RKO (cell line): ENCODE measurements around the gene HOTAIR.
A peak's percentile ranks its signal among the peaks of the same experiment; 100 is the strongest.

ENCODE experiments used
- DNase-seq: peaks from one replicate; pipeline ENCODE4 v3.0.0-alpha.2; 2016; ENCODE audit warnings: low spot score

HOTAIR gene

GRCh38 chr12:54000116-54001114 lies 25.7 kb upstream of the HOTAIR start, which contains the start of gene HOXC9:
Gene HOXC9 (plus strand): TSS chr12:54000161. CDS start chr12:54000189, 28 bp downstream.
- DNase-seq: no peak

GRCh38 chr12:53999559-54000115 lies 24.9 kb upstream of the HOTAIR start:
- no peak for DNase-seq

DNA sequence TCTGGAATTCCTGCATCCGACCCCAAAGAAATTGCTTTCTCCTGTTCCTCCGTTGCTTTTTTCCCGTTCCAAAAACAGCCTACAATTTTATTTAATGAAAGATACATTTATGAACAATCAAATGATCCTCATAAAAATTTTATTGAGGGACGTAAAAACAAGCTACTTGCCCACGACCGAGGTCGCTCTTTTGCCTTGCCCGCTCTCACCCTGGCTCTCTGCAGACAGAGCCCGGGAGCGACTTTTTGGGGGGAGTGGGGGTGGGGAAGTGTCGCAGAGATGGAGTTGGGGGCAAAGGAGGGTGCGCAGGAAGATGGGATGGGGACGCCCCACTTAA lies 24.1 kb upstream of the HOTAIR start:
- no peak for DNase-seq

GRCh38 chr12:53998110-53998899 lies 23.6 kb upstream of the HOTAIR start:
- no peak for DNase-seq

GRCh38 chr12:53997204-53998109 lies 22.7 kb upstream of the HOTAIR start:
- no peak for DNase-seq

DNA sequence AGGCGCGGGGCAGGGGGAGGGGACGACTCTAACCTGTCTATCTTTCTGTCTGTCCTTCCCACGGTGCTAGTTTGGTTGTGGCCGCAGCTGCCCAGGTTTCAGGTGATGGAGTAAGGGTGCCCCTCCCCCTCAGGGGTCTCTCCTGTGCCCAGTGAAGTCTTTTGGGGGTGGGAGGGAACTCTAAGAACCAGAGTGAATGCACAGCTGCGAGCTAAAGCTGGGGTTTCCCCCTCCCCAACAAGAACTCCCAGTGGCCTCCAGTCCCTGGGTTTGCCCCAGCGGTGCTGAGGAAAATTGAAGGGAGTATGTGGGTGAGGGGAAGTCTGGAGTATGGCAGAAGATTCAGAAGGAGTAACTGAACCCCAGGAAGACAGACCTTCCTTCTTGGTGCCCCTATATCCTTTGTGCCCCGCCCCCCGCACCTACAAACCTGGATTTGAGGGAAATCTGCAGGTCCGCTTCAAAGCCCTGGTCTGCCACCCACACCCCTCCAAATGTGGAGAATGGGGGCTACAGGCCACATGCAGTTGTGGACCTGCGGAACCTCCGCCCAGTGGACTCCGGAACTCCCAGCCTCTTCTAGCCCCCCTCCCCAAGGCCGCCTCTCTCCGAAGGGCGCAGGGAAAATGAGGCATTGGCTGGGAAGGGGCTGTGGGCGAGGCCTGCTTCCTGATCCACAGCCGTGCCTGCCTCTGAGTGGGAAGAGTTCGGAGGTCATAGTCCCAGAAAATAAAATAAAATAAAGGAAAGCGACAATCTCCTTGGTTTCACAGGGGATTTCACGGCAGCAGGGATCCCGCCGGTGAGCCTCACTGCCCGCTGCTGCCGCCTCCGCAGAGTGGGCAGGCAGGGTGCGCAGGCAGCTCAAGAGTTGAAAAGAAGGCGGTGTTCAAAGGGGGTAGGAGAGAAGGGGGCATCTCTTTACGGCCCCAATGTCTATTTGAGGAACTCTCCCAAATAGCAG lies 21.8 kb upstream of the HOTAIR start:
- DNase-seq: peak; percentile 49

DNA sequence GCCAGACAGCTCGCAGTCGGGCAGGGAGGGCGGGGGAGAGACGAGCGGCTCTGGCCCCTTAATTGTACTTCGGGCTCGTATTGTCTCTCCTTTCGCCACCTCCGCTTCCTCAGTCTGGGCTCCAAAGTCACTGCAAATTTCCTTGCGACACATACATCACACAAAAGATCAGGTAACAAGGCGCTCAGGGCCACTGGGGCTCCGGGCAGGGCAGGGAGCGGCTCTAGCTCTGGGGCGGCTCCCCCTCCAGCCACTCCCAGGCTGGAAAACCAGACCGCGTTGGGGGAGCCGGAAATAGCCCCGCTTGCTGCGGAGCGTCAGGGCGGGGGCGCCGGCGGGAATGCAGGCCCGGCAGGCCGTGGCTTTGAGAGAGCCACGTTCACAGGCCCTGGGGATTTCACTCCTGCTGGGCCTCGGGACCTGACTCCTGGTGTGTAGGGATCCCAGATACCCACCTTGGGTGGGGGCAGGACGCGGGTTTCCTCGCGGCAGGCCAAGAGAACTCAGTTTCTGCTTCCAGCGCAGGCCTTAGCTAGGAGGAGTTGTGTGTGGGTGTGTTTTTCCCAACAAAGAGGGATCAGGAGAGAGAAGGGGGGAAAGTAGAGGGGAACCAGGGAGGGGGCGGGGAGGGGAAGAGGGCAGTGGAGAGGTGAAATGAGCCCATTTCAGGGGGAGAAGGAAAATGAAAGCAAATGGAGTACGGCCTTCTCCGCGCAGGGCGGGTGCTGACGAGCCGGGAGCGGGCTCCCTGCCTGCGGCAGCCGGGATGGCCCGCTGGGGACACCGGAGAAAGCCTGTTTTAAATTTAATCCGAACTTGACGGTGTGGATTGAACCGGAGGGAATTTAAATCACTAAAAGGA lies 20.9 kb upstream of the HOTAIR start:
- peak; percentile 84 for DNase-seq

- DNase-seq: no peak
Measured at GRCh38 chr12:53995002-53995377, 20.2 kb upstream of the HOTAIR start.

GRCh38 chr12:53994264-53995001 lies 19.7 kb upstream of the HOTAIR start:
- peak; percentile 22 for DNase-seq

- DNase-seq: no peak
Measured at GRCh38 chr12:53994009-53994263, 19.2 kb upstream of the HOTAIR start.

DNA sequence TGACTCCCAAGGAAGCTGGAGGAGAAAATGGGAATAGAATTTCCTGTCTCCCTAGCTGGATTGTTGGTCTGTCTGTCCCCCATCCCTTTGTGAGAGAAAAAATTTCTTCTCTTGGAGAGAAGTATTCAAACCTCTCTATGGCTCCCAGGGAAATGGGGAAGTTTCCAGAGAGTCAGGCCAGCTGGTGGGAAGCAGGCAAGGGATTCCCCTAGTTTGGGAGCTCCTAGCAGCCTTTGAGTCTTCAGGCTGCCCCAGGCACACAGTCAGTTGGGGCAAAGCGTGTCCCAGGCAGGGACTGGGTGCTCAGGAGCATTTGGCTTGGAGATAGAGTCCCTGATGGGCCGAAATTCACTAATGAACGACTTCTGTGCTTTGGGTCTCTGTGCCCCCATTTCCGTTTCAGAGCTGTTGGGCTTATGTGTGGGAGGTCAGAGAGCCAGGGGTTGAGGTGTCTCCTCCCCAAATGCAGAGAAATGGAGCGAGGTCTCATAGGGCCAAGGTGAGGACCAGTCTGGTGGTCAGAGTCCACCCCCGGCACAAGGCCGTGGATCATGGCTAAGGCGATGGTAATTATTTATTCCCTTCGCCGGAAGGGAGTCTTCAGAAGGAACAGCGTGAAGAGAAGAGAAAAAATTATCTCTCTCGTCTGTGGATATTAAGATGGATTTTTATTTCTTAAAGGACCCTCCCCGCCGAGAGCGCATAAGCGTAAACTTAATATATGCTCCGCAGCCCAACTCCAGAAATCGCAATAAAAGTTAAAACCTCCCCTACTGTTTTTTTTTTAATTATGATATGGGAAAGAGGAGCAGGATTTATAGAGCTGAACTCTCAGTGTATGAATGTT lies 18.6 kb upstream of the HOTAIR start:
- no peak for DNase-seq

- DNase-seq: no peak
Measured at GRCh38 chr12:53992377-53992889, 17.7 kb upstream of the HOTAIR start.

GRCh38 chr12:53991077-53991460 lies 16.3 kb upstream of the HOTAIR start:
- no peak for DNase-seq

GRCh38 chr12:53990311-53991076 lies 15.7 kb upstream of the HOTAIR start:
- no peak for DNase-seq

DNA sequence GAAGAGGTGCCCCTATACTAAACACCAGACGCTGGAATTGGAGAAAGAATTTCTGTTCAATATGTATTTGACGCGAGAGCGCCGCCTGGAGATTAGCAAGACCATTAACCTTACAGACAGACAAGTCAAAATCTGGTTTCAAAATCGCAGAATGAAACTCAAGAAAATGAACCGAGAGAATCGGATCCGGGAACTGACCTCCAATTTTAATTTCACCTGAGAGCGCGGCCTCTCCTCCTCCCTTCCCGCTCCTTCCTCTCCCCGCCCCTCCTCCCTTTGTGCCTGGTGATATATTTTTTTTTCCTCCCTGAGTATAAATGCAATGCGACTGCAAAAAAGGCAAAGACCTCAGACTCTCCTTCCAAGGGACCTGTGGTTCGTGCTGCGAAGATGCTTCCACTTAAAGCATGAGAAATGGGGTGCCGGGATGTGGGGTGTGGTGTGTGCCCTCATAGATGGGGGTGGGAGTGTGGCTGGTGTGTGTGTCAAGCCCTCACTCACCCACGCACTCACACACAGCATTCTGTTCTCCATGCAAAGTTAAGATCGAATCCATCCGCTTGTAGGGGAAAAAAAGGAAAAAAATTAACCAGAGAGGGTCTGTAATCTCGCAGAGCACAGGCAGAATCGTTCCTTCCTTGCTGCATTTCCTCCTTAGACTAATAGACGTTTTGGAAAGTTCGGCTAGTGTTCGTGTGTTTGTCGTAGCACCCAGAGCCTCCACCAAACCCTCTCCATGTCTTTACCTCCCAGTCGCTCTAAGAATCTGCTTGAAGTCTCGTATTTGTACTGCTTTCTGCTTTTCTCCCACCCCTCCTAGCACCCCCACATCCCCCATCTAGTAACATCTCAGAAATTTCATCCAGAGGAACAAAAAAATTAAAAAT lies 14.7 kb upstream of the HOTAIR start:
- DNase-seq: no peak
